Right atrium auricular region (tissue), 2 donors: ENCODE results near the gene NFE2L1. TPM values are rescaled to one million over a fixed set of nuclear protein-coding genes. Genes with fewer than 3 reads are reported as not detected.

ENCODE experiments used
- DNase-seq: peaks from one replicate; pipeline ENCODE4 v3.0.0-alpha.2; 2019; ENCODE audit warnings: low spot score
- H3K27ac ChIP-seq, 2 donors: fragments of 200-600 bp; sonication (generic); 1 replicate in 1 of 2; 2 replicates in 1 of 2; pipeline ENCODE4 v1.5.1; 2016 to 2019
- H3K27me3 ChIP-seq, 2 donors: fragments of 200-600 bp; sonication (generic); one replicate each; pipeline versions ENCODE4 v1.5.1 to v1.6.0; 2017 to 2019
- H3K36me3 ChIP-seq: fragments of 200-600 bp; sonication (generic); one replicate; pipeline ENCODE4 v1.5.1; 2016
- H3K4me1 ChIP-seq, 2 donors: fragments of 200-600 bp; sonication (generic); one replicate each; pipeline versions ENCODE4 v1.5.1 to v1.6.0; 2017 to 2019
- H3K4me3 ChIP-seq, 2 donors: fragments of 200-600 bp; sonication (generic); 1 replicate in 1 of 2; 2 replicates in 1 of 2; pipeline ENCODE4 v1.5.1; 2017 to 2019; ENCODE audit warnings: mild to moderate bottlenecking in 1 of 2, moderate library complexity in 1 of 2
- H3K9me3 ChIP-seq, 2 donors: fragments of 200-600 bp; sonication (generic); one replicate each; pipeline ENCODE4 v1.5.1; 2019
- total RNA-seq, 2 donors: library from RNA; depleted of rRNA; stranded (reverse); fragments of >200 nt; gene quantifications; one replicate each; pipeline ENCODE4 v1.1.0, GENCODE V29; 2016
- TF ChIP-seq, protein P1 (sequence below), 2 donors: fragments of 200-600 bp; sonication (generic); IDR thresholded peaks; one replicate each; pipeline ENCODE4 v1.5.1; 2019; ENCODE audit warnings: antibody characterized with exemption in 2 of 2

The NFE2L1 gene
- total RNA-seq, 2 donors from 2014 or later, result 271 to 418 TPM

DNA sequence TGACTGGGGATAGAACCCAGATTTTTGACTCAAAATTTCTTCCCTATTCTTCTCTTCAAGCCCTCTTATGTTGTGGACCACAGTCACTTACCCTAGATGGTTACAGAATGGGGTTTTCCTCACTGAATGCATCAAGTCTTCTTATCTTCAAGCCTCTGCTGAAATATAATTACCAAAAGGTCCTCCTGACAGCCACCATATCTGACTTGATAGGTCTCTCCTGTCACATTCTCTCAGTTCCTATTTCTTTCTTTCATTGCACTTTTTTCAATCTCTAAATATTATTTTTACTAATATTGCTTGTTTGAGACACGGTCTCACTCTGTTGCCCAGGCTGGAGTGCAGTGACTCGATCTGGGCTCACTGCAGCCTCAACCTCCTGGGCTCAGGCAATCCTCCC is 9.5 kb upstream of the NFE2L1 start:
- Histone ChIP-seq H3K4me3 (no peak overlapping the region), H3K27me3 (no peaks in the 10 kb centered on the region), H3K4me1 (peaks cover 2 to 12% of the 10 kb centered on the region in 2 donors), H3K27ac (no peak overlapping the region), H3K9me3 (no peaks in the 10 kb centered on the region), H3K36me3 (no peaks in the 10 kb centered on the region)
- DNase-seq, result no peak
- TF ChIP-seq, protein P1, sequence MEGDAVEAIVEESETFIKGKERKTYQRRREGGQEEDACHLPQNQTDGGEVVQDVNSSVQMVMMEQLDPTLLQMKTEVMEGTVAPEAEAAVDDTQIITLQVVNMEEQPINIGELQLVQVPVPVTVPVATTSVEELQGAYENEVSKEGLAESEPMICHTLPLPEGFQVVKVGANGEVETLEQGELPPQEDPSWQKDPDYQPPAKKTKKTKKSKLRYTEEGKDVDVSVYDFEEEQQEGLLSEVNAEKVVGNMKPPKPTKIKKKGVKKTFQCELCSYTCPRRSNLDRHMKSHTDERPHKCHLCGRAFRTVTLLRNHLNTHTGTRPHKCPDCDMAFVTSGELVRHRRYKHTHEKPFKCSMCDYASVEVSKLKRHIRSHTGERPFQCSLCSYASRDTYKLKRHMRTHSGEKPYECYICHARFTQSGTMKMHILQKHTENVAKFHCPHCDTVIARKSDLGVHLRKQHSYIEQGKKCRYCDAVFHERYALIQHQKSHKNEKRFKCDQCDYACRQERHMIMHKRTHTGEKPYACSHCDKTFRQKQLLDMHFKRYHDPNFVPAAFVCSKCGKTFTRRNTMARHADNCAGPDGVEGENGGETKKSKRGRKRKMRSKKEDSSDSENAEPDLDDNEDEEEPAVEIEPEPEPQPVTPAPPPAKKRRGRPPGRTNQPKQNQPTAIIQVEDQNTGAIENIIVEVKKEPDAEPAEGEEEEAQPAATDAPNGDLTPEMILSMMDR (IDR thresholded peaks at IDR 0.05), result no peak

DNA sequence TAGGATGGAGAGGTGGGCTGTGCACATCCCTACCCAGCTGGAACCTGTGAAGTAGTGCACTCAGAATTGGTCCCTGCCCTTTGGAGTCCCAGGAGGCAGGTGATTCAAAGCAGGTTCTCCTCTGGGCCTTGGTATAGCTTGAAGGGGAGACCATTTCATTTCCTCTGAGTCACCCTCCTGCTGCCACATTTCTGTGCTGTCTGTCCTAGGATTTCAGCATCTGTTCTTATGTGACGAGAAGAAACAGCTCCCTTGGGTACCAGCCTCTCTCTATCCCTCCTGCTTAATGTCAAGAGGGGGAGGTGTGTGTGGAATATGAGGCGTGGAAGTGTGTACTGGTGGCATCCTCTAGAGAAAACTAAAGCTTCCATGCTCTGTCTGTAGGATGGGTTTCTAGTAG is 5.0 kb upstream of the NFE2L1 start:
- H3K4me3 ChIP-seq, result no peak overlapping the region
- DNase-seq, result no peak
- no peaks in the 10 kb centered on the region for H3K36me3 ChIP-seq
- H3K9me3 ChIP-seq, result no peaks in the 10 kb centered on the region
- peaks cover 0 to 23% of the 10 kb centered on the region in 2 donors for H3K4me1 ChIP-seq
- H3K27ac ChIP-seq, result no peak overlapping the region
- H3K27me3 ChIP-seq, result no peaks in the 10 kb centered on the region
- TF ChIP-seq, protein P1 (IDR thresholded peaks at IDR 0.05), result no peak

DNA sequence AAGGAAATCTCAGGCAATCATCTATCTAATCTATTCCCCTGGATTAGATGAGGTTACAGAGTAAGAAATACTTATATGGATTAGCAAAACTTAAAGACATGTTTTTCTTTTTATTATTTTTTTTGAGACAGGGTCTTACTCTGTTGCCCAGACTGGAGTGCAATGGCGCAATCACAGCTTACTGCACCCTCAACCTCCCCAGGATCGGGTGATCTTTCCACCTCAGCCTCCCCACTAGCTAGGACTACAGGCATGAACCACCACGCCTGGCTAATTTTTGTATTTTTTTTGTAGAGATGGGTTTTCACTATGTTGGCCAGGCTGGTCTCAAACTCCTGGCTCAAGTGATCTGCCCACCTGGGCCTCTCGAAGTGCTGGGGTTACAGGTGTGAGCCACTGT is 3.3 kb upstream of the NFE2L1 start:
- Histone ChIP-seq H3K27me3 (no peaks in the 10 kb centered on the region), H3K9me3 (no peaks in the 10 kb centered on the region), H3K36me3 (no peaks in the 10 kb centered on the region), H3K4me1 (peaks cover 0 to 25% of the 10 kb centered on the region in 2 donors), H3K4me3 (no peak overlapping the region), H3K27ac (peak overlapping the region in 1 of 2 donors; percentile 15)
- TF ChIP-seq, protein P1 (IDR thresholded peaks at IDR 0.05), result no peak
- no peak for DNase-seq

DNA sequence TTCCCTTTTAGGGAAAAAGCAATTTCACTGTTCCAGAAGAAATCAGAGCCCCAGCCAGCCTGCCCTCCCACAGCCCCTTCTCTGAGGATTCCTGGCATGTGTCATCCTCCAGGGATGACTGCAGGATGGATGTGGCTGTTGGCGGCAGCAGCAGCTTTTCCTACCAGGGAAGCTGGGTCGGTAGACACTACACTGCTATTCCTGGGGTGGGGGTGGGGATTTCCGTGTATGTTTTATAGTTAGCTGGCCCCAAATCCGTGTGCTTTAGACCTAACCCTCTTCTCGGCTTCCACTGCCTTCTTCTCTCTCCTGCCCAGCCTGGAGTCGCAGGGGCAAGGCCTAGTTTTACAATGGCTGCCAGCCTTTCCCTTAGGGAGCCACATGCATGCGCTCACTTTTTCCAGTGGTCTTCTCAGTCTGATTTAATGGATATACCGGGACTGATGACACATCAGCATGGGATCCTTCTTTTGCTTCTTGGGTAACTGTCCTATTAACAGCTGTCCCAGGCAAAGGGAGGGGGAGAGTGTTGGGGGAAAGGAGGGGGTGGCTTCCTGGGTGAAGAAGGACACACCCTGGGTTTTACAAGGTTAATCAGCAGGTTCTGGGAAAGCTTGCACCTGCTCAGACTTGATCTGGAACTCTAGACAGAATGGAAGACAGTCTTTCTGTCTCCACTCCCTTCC is 2.7 kb upstream of the NFE2L1 start:
- peaks cover 0 to 32% of the 10 kb centered on the region in 2 donors for H3K4me1 ChIP-seq
- no peaks in the 10 kb centered on the region for H3K27me3 ChIP-seq
- DNase-seq, result no peak
- TF ChIP-seq, protein P1 (IDR thresholded peaks at IDR 0.05), result no peak
- peak overlapping the region; percentile 3 to 26 for H3K27ac ChIP-seq
- H3K36me3 ChIP-seq, result no peaks in the 10 kb centered on the region
- no peak overlapping the region for H3K4me3 ChIP-seq
- H3K9me3 ChIP-seq, result no peaks in the 10 kb centered on the region

DNA sequence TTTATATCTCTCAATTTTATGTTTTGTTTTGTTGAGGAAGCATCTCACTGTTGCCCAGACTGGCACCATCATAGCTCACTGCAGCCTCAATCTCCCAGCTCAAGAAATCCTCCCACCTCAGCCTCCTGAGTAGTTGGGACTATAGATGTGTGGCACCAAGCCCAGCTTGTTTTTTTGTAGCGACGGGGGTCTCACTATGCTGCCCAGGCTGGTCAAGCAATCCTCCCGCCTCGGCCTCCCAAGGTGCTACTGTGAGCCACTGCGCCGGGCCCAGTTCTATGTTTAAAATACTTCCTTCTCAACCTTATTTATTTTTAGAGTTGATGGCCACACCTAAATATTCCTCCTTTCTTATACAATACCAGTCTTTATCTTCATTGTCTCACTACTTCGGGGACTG is 1.9 kb upstream of the NFE2L1 start:
- H3K4me1 ChIP-seq, result peaks cover 0 to 40% of the 10 kb centered on the region in 2 donors
- DNase-seq, result no peak
- no peak overlapping the region for H3K4me3 ChIP-seq

More for the DNA sequence above, 1.9 kb upstream of the NFE2L1 start:
- TF ChIP-seq, protein P1 (IDR thresholded peaks at IDR 0.05), result no peak
- Histone ChIP-seq H3K27me3 (no peaks in the 10 kb centered on the region), H3K9me3 (no peaks in the 10 kb centered on the region), H3K36me3 (peaks cover 2% of the 10 kb centered on the region), H3K27ac (peak overlapping the region; percentile 3 to 99)
